HEK293 (cell line): ENCODE data around the gene PCSK5.

Experiments
- CTCF ChIA-PET: fragments of 350-600 bp; formaldehyde crosslinking; extraction: SDS; loops from one replicate; lab custom pipeline; 2021; ENCODE audit warnings: antibody characterized with exemption; lab: Yijun Ruan, JAX
- POLR2A ChIA-PET: fragments of 300-600 bp; formaldehyde crosslinking; extraction: SDS; loops from one replicate; lab custom pipeline; 2020; ENCODE audit warnings: antibody characterized with exemption, inconsistent platforms; lab: Yijun Ruan, JAX
- H3K27ac ChIP-seq: fragments of 200-500 bp; sonication (Bioruptor generic); 2 replicates; pipeline ENCODE4 v1.5.1; 2014; ENCODE audit warnings: low read depth, low read length, control low read depth, inconsistent platforms; ENCODE audit errors: extremely low read depth
- H3K36me3 ChIP-seq, 2 experiments: fragments of 200-500 bp in 1 of 2; sonication (Bioruptor generic) in 1 of 2; 1 replicate in 1 of 2; 2 replicates in 1 of 2; pipeline ENCODE4 v1.5.1; 2014 to 2017; ENCODE audit warnings: inconsistent platforms in 2 of 2, low read length in 2 of 2; ENCODE audit not compliant: control insufficient read depth in 2 of 2, insufficient read depth in 1 of 2
- H3K4me1 ChIP-seq: fragments of 200-500 bp; sonication (Bioruptor generic); 2 replicates; pipeline ENCODE4 v1.5.1; 2014; ENCODE audit warnings: mild to moderate bottlenecking, low read length, inconsistent platforms; ENCODE audit not compliant: control insufficient read depth, insufficient read depth
- H3K4me3 ChIP-seq: 2 replicates; pipeline ENCODE4 v1.5.1; 2011; ENCODE audit warnings: low read depth, mild to moderate bottlenecking, control low read depth, low read length, moderate library complexity
- H3K9me3 ChIP-seq: fragments of 200-500 bp; sonication (Bioruptor generic); 2 replicates; pipeline ENCODE4 v1.5.1; 2014; ENCODE audit warnings: low read depth, low read length, inconsistent platforms; ENCODE audit not compliant: control insufficient read depth, insufficient read depth
- BCL11A ChIP-seq: fragments of 450-650 bp; formaldehyde crosslinking; IDR thresholded peaks from 2 replicates; pipeline ENCODE4 v1.5.1; 2016; ENCODE audit warnings: low read depth, missing biosample characterization, missing genetic modification characterization
- BCL6B ChIP-seq: fragments of 450-650 bp; formaldehyde crosslinking; IDR thresholded peaks from 2 replicates; pipeline ENCODE4 v1.5.1; 2017; ENCODE audit warnings: missing biosample characterization, missing genetic modification characterization
- GLIS2 ChIP-seq: fragments of 450-650 bp; formaldehyde crosslinking; IDR thresholded peaks from 2 replicates; pipeline ENCODE4 v1.5.1; 2016; ENCODE audit warnings: missing biosample characterization, missing genetic modification characterization
- INSM2 ChIP-seq: fragments of 450-650 bp; formaldehyde crosslinking; IDR thresholded peaks from 2 replicates; pipeline ENCODE4 v1.5.1; 2016; ENCODE audit warnings: missing biosample characterization, missing genetic modification characterization
- KLF10 ChIP-seq: fragments of 450-650 bp; IDR thresholded peaks from 2 replicates; pipeline ENCODE4 v1.5.1; 2018; ENCODE audit warnings: missing biosample characterization, mild to moderate bottlenecking, missing genetic modification characterization
- MZF1 ChIP-seq: fragments of 450-650 bp; formaldehyde crosslinking; IDR thresholded peaks from 2 replicates; pipeline ENCODE4 v1.5.1; 2017; ENCODE audit warnings: missing biosample characterization, missing genetic modification characterization, borderline replicate concordance
- ZFP3 ChIP-seq: fragments of 450-650 bp; formaldehyde crosslinking; IDR thresholded peaks from 2 replicates; pipeline ENCODE4 v1.5.1; 2016; ENCODE audit warnings: low read depth, missing biosample characterization, missing genetic modification characterization
- ZNF10 ChIP-seq: fragments of 450-650 bp; formaldehyde crosslinking; IDR thresholded peaks from 2 replicates; pipeline ENCODE4 v1.5.1; 2017; ENCODE audit warnings: missing biosample characterization, missing genetic modification characterization
- ZNF121 ChIP-seq: fragments of 450-650 bp; formaldehyde crosslinking; IDR thresholded peaks from 2 replicates; pipeline ENCODE4 v1.5.1; 2016; ENCODE audit warnings: missing biosample characterization, missing genetic modification characterization
- ZNF132 ChIP-seq: fragments of 450-650 bp; formaldehyde crosslinking; IDR thresholded peaks from 2 replicates; pipeline ENCODE4 v1.5.1; 2017; ENCODE audit warnings: missing biosample characterization, missing genetic modification characterization, borderline replicate concordance
- ZNF146 ChIP-seq: fragments of 450-650 bp; formaldehyde crosslinking; IDR thresholded peaks from 2 replicates; pipeline ENCODE4 v1.5.1; 2016; ENCODE audit warnings: missing biosample characterization, missing genetic modification characterization
- ZNF155 ChIP-seq: fragments of 450-650 bp; formaldehyde crosslinking; IDR thresholded peaks from 2 replicates; pipeline ENCODE4 v1.5.1; 2016; ENCODE audit warnings: missing biosample characterization, missing genetic modification characterization
- ZNF362 ChIP-seq: fragments of 450-650 bp; formaldehyde crosslinking; IDR thresholded peaks from 2 replicates; pipeline ENCODE4 v1.5.1; 2016; ENCODE audit warnings: missing biosample characterization, missing genetic modification characterization
- ZNF529 ChIP-seq: fragments of 450-650 bp; formaldehyde crosslinking; IDR thresholded peaks from 2 replicates; pipeline ENCODE4 v1.5.1; 2017; ENCODE audit warnings: missing genetic modification characterization, missing biosample characterization; ENCODE audit not compliant: insufficient replicate concordance
- ZNF629 ChIP-seq: fragments of 450-650 bp; formaldehyde crosslinking; IDR thresholded peaks from 2 replicates; pipeline ENCODE4 v1.5.1; 2017; ENCODE audit warnings: missing biosample characterization, missing genetic modification characterization
- ZNF776 ChIP-seq: fragments of 450-650 bp; formaldehyde crosslinking; IDR thresholded peaks from 2 replicates; pipeline ENCODE4 v1.5.0; 2017; ENCODE audit warnings: missing biosample characterization, missing genetic modification characterization, borderline replicate concordance
- ZNF792 ChIP-seq: fragments of 450-650 bp; formaldehyde crosslinking; IDR thresholded peaks from 2 replicates; pipeline ENCODE4 v1.5.1; 2016; ENCODE audit warnings: missing biosample characterization, missing genetic modification characterization
- TF ChIP-seq, protein P1 (sequence below): fragments of 450-650 bp; formaldehyde crosslinking; IDR thresholded peaks from 2 replicates; pipeline ENCODE4 v1.5.1; 2016; ENCODE audit warnings: missing biosample characterization, missing genetic modification characterization
- TF ChIP-seq, protein P2 (sequence below): fragments of 450-650 bp; formaldehyde crosslinking; IDR thresholded peaks from 2 replicates; pipeline ENCODE4 v1.5.0; 2017; ENCODE audit warnings: missing biosample characterization, missing genetic modification characterization, borderline replicate concordance

The PCSK5 gene

DNA sequence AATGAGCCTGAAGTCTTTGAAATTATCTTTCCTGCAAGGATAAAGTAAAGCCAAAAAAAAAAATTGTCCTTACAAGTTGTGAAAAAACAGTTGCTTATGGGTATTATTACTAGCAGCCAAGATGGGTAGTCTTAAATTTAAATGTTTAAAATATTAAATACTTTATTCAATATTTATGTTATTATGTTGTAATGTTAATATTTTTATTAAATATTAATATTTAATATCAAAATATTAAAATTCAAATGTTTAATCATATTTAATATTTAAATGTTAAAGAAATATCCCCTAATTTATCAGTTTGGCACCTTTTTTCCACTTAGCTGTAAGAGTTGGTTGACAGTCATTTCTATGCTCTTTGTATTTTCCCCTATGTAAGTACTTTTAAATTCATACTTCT lies 86.1 kb downstream of the PCSK5 start:
- H3K4me1 ChIP-seq, result peaks cover 8% of the 10 kb centered on the region; the same call in 1 of the 2 replicates
- no peaks in the 10 kb centered on the region for H3K9me3 ChIP-seq
- no peak for TF ChIP-seq ZNF146 (tag by site-specific recombination)
- TF ChIP-seq BCL6B, result no peak
- no peak for TF ChIP-seq ZNF629 (tag by site-specific recombination)
- no peak for TF ChIP-seq ZNF155 (tag by site-specific recombination)
- TF ChIP-seq, protein P1, sequence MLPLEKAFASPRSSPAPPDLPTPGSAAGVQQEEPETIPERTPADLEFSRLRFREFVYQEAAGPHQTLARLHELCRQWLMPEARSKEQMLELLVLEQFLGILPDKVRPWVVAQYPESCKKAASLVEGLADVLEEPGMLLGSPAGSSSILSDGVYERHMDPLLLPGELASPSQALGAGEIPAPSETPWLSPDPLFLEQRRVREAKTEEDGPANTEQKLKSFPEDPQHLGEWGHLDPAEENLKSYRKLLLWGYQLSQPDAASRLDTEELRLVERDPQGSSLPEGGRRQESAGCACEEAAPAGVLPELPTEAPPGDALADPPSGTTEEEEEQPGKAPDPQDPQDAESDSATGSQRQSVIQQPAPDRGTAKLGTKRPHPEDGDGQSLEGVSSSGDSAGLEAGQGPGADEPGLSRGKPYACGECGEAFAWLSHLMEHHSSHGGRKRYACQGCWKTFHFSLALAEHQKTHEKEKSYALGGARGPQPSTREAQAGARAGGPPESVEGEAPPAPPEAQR (tag by site-specific recombination), result no peak
- TF ChIP-seq GLIS2 (tag by site-specific recombination), result no peak
- TF ChIP-seq, protein P2, sequence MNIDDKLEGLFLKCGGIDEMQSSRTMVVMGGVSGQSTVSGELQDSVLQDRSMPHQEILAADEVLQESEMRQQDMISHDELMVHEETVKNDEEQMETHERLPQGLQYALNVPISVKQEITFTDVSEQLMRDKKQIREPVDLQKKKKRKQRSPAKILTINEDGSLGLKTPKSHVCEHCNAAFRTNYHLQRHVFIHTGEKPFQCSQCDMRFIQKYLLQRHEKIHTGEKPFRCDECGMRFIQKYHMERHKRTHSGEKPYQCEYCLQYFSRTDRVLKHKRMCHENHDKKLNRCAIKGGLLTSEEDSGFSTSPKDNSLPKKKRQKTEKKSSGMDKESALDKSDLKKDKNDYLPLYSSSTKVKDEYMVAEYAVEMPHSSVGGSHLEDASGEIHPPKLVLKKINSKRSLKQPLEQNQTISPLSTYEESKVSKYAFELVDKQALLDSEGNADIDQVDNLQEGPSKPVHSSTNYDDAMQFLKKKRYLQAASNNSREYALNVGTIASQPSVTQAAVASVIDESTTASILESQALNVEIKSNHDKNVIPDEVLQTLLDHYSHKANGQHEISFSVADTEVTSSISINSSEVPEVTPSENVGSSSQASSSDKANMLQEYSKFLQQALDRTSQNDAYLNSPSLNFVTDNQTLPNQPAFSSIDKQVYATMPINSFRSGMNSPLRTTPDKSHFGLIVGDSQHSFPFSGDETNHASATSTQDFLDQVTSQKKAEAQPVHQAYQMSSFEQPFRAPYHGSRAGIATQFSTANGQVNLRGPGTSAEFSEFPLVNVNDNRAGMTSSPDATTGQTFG, result no peak
- TF ChIP-seq INSM2 (tag by site-specific recombination), result no peak
- CTCF ChIA-PET, result interaction anchor here (0.6 kb wide), 1 partner anchor 244 kb away, joined by 6 read pairs; no protein-coding TSS in a partner anchor
- no peak overlapping the region for H3K4me3 ChIP-seq
- H3K36me3 ChIP-seq, result no peaks in the 10 kb centered on the region
- POLR2A ChIA-PET, result interaction anchor here (1.0 kb wide), 1 partner anchor 84 kb away, joined by 3 read pairs; no protein-coding TSS in a partner anchor
- H3K27ac ChIP-seq, result no peak overlapping the region

DNA sequence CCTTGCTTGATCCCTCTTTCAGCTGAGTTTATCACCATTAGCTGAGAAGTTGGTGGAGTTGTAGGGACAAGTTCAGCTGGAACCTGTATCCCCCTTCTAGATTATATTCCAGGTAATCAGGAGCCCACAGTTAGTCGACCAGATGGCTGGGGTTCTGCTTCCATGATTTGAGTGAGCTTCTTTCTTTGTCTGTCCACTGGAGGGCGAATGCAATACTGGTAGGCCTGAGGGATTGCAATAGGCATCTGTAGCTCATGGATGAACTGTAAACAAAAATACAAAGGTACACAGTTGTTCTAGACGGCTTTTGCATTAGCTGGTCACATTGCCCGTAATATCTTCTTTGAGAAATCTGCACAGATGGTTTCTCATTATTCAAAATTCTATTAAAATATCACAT lies 88.9 kb downstream of the PCSK5 start:
- CTCF ChIA-PET, result interaction anchor here (0.6 to 1.7 kb wide), 13 partner anchors 11 to 1173 kb away, joined by 3 to 8 read pairs (median 4); no protein-coding TSS in a partner anchor
- no peaks in the 10 kb centered on the region for H3K9me3 ChIP-seq

GRCh38 chr9:75983319-75984045 lies 93.0 kb downstream of the PCSK5 start:
- no peaks in the 10 kb centered on the region for H3K9me3 ChIP-seq
- H3K27ac ChIP-seq, result no peak overlapping the region
- H3K36me3 ChIP-seq, result peaks cover 0 to 8% of the 10 kb centered on the region in 2 experiments; a peak in 1 of 3 replicates
- no peak overlapping the region for H3K4me3 ChIP-seq
- ChIA-PET POLR2A (no interaction called here), CTCF (interaction anchor here (0.7 kb wide), 2 partner anchors 10 to 30 kb away, joined by 3 to 5 read pairs; no protein-coding TSS in a partner anchor)
- TF ChIP-seq BCL11A, result no peak
- no peak for TF ChIP-seq KLF10 (tag by site-specific recombination)
- TF ChIP-seq ZNF362 (tag by site-specific recombination), result no peak
- TF ChIP-seq ZFP3 (tag by site-specific recombination), result no peak
- H3K4me1 ChIP-seq, result no peaks in the 10 kb centered on the region

More for the DNA sequence above, 88.9 kb downstream of the PCSK5 start:
- H3K4me1 ChIP-seq, result peaks cover 8% of the 10 kb centered on the region; the same call in 1 of the 2 replicates
- TF ChIP-seq ZNF132, result no peak
- TF ChIP-seq MZF1 (tag by site-specific recombination), result no peak
- TF ChIP-seq ZNF529 (tag by site-specific recombination), result no peak
- no peak for TF ChIP-seq ZNF121 (tag by site-specific recombination)
- no peak for TF ChIP-seq ZNF776 (tag by site-specific recombination)
- TF ChIP-seq ZNF10, result no peak
- TF ChIP-seq ZNF792, result no peak
- TF ChIP-seq, all 188 proteins: peak for 0
- Histone ChIP-seq H3K4me3 (no peak overlapping the region), H3K27ac (no peak overlapping the region), H3K36me3 (no peaks in the 10 kb centered on the region)
- POLR2A ChIA-PET, result interaction anchor here (0.8 to 1.4 kb wide), 2 partner anchors 14 to 88 kb away, joined by 3 to 4 read pairs; no protein-coding TSS in a partner anchor
